Activated CD4-positive, alpha-beta memory T cell treated with anti-CD3 and anti-CD28 coated beads for 36 hours (primary cell): Measurements from ENCODE around the gene SDK2. TPM values are rescaled to one million over a fixed set of nuclear protein-coding genes. Genes with fewer than 3 reads are reported as not detected.

Source experiments
- CTCF ChIA-PET: fragments of 350-600 bp; sonication (Branson Sonifier 250); formaldehyde crosslinking; loops from one replicate; lab custom pipeline; 2021; ENCODE audit warnings: antibody characterized with exemption, inconsistent platforms; lab: Charles Lee
- POLR2A ChIA-PET: fragments of 350-600 bp; sonication (Branson Sonifier 250); formaldehyde crosslinking; loops from one replicate; lab custom pipeline; 2021; ENCODE audit warnings: antibody characterized with exemption; lab: Charles Lee
- DNase-seq: peaks from one replicate; pipeline ENCODE4 v3.0.0-alpha.2; 2020
- H3K27ac Mint-ChIP-seq: one replicate; pipeline ENCODE4 v1.8.0; 2021; ENCODE audit warnings: mixed read lengths
- H3K27me3 Mint-ChIP-seq: one replicate; pipeline ENCODE4 v1.8.0; 2021; ENCODE audit warnings: mixed read lengths
- H3K36me3 Mint-ChIP-seq: one replicate; pipeline ENCODE4 v1.8.0; 2021; ENCODE audit warnings: mixed read lengths
- H3K4me1 Mint-ChIP-seq: one replicate; pipeline ENCODE4 v1.8.0; 2021; ENCODE audit warnings: low read depth, mixed read lengths
- H3K4me3 Mint-ChIP-seq: one replicate; pipeline ENCODE4 v1.8.0; 2021; ENCODE audit warnings: mild to moderate bottlenecking, mixed read lengths
- H3K9me3 Mint-ChIP-seq: one replicate; pipeline ENCODE4 v1.8.0; 2021; ENCODE audit warnings: mixed read lengths
- intact Hi-C: fragments of 100-400 bp; cut with micrococcal nuclease; formaldehyde crosslinking; loops from one replicate; pipeline ENCODE4 v1.15.1; 2023
- total RNA-seq, 2 experiments: library from RNA; stranded (reverse); gene quantifications; one replicate each; pipeline ENCODE4 v1.2.3, GENCODE V29; 2021

The SDK2 gene
- total RNA-seq, 2 experiments from 2014 or later: 0.05 to 0.12 TPM

DNA sequence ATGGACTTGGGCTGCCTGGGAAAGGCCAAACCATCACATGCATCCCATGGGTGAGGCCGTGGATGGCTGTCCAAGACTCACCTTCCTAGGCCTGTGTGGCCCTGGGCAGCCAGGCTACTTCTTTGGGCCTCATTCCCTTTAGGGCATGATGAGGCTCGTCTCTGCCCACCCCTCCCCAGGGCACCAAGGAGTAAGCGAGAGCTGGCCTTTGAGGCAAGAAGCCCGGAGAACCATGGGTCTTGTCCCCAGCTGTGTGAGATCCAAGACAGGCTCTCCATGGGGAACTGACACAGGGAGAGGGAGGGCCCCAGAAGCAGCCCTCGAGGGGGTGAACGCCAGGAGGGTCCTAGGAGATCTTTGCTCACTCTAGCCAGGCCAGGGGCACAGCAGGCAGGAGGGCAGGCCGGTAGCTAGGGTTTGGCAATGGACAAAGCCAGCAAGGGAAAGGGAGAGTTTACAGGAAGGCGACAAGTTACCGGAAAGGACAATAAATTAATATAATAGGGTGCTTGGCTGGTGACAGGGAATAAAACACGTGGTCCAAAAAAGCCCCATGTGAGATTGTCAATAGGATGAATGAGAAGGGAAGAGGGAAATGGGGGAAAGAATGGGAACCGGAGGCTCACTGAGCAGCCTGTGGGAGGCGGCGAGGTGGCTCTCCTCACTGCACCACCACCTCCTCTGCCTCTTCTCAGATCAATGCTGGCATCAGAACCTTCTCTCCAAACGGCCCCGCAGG is 119.1 kb downstream of the SDK2 start:
- Mint-ChIP-seq H3K27ac (no peak overlapping the region), H3K36me3 (no peaks in the 10 kb centered on the region), H3K4me3 (no peak overlapping the region), H3K9me3 (no peaks in the 10 kb centered on the region), H3K27me3 (no peaks in the 10 kb centered on the region), H3K4me1 (no peaks in the 10 kb centered on the region)
- intact Hi-C loops: no loop called here
- no peak for DNase-seq
- ChIA-PET POLR2A (no interaction called here), CTCF (no interaction called here)

DNA sequence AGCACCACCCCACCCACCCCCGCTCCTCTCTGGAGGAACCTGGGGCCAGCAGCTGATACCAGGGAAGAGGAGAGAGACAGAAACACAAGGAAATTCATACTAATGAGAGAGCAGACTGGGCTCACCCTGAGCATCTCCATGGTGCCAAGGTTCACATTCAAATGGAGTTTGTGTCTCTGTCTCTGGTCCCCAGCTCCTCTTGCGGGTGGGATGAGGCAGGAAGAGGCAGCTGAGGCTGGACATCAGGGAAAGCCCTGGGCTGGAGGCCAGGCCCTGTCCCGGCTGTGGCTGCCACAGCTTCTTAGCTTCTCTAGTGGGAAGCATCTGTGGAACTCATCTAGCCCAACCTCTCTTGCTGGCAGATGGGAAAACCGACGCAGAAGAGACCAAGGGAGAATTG is 121.5 kb downstream of the SDK2 start:
- Mint-ChIP-seq H3K9me3 (no peaks in the 10 kb centered on the region), H3K4me3 (no peak overlapping the region), H3K36me3 (no peaks in the 10 kb centered on the region), H3K4me1 (no peaks in the 10 kb centered on the region), H3K27ac (no peak overlapping the region), H3K27me3 (no peaks in the 10 kb centered on the region)
- POLR2A ChIA-PET: no interaction called here
- intact Hi-C loops: no loop called here
- CTCF ChIA-PET: no interaction called here
- no peak for DNase-seq

DNA sequence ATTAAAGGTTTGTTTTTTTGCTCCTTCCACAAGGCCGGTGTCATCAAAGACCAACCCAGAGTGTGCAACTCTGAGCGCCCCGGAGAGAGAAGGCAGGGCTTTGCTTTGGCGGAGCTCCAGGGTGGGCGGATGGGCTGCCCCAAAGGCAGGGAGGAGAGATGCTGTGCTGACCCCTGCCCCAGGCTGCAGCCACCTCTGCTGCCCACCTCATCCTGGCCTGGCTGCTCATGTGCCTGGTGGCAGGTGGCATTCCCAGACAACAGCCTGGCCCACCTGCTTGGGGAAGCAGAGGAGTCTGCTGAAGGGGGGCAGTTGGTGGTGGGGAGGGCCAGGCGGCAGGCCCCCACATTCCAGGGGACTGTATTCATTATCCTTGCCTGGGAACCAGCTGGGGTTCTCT is 122.1 kb downstream of the SDK2 start:
- no peaks in the 10 kb centered on the region for H3K27me3 Mint-ChIP-seq
- no peaks in the 10 kb centered on the region for H3K4me1 Mint-ChIP-seq
- no peaks in the 10 kb centered on the region for H3K36me3 Mint-ChIP-seq
- H3K9me3 Mint-ChIP-seq: no peaks in the 10 kb centered on the region
- no peak for DNase-seq
- no peak overlapping the region for H3K4me3 Mint-ChIP-seq
- CTCF ChIA-PET: no interaction called here
- intact Hi-C loops: no loop called here
- POLR2A ChIA-PET: no interaction called here
- no peak overlapping the region for H3K27ac Mint-ChIP-seq

DNA sequence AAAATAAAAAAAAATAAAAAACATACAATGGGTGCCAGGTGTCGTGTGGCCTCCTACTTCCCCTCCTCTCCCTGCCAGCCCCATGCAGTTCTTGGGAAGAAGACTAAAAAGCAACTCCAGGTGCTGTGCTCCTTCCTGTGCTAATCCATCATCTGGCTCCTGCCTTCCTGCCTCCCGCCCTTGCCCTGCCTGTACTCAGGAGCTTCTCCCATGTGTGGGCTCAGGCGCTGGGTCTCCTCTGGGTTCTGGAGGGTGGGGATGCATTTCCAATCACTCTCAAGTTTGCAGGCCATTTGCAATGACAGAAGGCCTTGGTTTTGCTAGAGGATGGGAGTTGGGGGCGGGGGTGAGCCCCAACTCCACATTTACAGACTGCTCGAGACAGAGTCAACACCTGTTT is 122.9 kb downstream of the SDK2 start:
- intact Hi-C loops: no loop called here
- Mint-ChIP-seq H3K36me3 (no peaks in the 10 kb centered on the region), H3K27me3 (no peaks in the 10 kb centered on the region), H3K4me3 (no peak overlapping the region), H3K4me1 (no peaks in the 10 kb centered on the region), H3K9me3 (no peaks in the 10 kb centered on the region), H3K27ac (no peak overlapping the region)
- POLR2A ChIA-PET: no interaction called here
- DNase-seq: no peak
- CTCF ChIA-PET: no interaction called here

DNA sequence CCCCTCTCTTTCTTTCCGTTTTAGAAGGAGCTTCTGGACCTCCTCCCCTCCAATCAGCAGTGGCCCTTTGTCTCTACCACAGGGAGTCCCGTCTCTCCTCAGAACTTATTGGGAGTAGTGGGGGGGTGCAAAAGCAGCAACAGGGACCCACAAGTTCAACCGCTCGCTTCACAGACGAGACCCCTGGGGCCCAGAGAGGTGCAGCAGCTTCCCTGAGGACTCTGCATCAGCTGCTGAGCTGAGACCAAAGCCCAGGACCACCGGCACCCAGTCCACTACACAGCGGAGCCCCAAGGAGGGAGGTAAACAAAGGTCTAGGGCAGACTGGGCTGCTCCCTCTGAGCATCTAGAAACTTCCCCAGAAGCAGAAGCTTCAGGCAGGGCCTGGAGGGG is 123.9 kb downstream of the SDK2 start:
- intact Hi-C loops: no loop called here

DNA sequence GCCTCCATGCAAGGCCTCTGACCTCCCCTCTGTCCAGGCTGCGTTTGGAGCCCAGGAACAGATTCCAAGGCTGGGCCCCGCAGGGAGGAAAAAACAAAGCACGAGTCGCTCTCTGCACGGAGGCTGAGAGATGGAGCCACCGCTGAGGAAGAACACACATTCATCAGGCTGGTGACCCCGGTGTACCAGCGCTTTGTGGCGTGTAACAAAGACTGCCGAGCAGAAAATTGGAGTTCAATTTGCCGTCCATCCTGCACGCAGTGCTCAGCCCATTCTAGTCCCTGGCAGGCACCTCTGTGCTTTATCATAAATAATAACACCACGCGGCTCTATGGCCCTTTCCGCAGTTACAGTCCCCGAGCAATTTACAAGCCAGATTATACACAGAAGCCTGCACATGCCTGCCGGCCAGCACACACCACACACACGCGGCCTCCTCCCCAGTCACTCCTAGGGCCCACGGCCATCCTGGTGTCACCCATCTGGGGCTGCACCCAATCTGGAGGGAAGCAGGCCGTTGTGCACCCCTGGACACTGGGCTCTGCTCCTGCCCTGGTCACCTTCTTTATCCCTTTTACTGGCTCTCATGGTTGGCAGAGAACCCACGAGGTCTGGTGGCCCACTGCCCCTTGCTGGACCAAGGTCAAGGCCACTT is 124.4 kb downstream of the SDK2 start:
- Mint-ChIP-seq H3K27me3 (no peaks in the 10 kb centered on the region), H3K4me1 (no peaks in the 10 kb centered on the region), H3K4me3 (no peak overlapping the region), H3K27ac (no peak overlapping the region), H3K36me3 (no peaks in the 10 kb centered on the region), H3K9me3 (no peaks in the 10 kb centered on the region)
- intact Hi-C loops: no loop called here
- POLR2A ChIA-PET: no interaction called here
- no peak for DNase-seq
- CTCF ChIA-PET: no interaction called here

More for the DNA sequence above, 123.9 kb downstream of the SDK2 start:
- Mint-ChIP-seq H3K27me3 (no peaks in the 10 kb centered on the region), H3K4me3 (no peak overlapping the region), H3K4me1 (no peaks in the 10 kb centered on the region), H3K36me3 (no peaks in the 10 kb centered on the region), H3K27ac (no peak overlapping the region), H3K9me3 (no peaks in the 10 kb centered on the region)
- DNase-seq: no peak
- ChIA-PET POLR2A (no interaction called here), CTCF (no interaction called here)

DNA sequence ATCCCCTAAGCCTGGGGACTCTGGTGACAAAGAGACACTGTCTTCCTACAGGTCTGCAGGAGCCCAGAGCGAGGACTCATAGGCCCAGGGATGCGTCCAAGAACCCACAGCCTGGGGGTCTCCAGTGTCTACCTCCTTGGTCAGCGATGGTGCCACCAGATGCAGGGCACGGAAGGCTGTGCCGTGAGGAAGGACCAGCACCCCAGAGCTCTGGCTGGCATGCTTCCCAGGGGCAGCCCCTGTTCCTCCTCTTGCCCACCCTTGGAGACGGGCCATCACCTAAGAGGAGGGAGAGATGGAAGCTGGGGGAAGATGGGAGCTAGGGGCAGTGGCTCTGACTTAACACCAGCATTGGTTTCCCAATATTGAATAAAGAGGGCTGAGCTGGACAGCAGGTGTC is 125.2 kb downstream of the SDK2 start:
- Mint-ChIP-seq H3K4me1 (no peaks in the 10 kb centered on the region), H3K4me3 (no peak overlapping the region), H3K27ac (no peak overlapping the region), H3K9me3 (no peaks in the 10 kb centered on the region), H3K27me3 (no peaks in the 10 kb centered on the region), H3K36me3 (no peaks in the 10 kb centered on the region)
- ChIA-PET CTCF (interaction anchor here (1.0 kb wide), 1 partner anchor 89 kb away, joined by 3 read pairs; no protein-coding TSS in a partner anchor), POLR2A (no interaction called here)
- intact Hi-C loops: no loop called here
- no peak for DNase-seq

DNA sequence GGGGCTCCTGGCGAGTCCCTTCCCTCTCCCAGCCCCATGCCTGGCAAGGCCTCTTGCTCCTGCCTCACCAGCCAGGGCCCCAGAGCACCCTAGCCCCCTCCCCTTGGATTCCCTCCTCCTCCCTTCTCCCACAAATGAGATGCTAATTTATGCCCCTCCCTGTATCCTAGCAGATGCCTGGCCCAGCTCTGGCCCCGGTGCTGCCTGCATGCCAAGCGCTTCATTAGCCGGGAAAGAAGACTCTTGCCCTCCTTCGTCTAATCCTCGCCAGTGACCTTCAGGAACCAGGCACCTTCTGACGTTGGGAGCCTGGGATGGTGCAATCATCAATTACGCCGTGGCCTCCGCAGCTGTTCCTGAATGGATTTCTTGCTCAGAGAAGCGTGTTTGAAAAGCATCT is 127.8 kb downstream of the SDK2 start:
- intact Hi-C loops: no loop called here
- CTCF ChIA-PET: no interaction called here
- no peaks in the 10 kb centered on the region for H3K4me1 Mint-ChIP-seq
- no peaks in the 10 kb centered on the region for H3K27me3 Mint-ChIP-seq
- H3K4me3 Mint-ChIP-seq: no peak overlapping the region
- POLR2A ChIA-PET: no interaction called here
- H3K27ac Mint-ChIP-seq: no peak overlapping the region
- DNase-seq: no peak
- no peaks in the 10 kb centered on the region for H3K9me3 Mint-ChIP-seq
- H3K36me3 Mint-ChIP-seq: no peaks in the 10 kb centered on the region

DNA sequence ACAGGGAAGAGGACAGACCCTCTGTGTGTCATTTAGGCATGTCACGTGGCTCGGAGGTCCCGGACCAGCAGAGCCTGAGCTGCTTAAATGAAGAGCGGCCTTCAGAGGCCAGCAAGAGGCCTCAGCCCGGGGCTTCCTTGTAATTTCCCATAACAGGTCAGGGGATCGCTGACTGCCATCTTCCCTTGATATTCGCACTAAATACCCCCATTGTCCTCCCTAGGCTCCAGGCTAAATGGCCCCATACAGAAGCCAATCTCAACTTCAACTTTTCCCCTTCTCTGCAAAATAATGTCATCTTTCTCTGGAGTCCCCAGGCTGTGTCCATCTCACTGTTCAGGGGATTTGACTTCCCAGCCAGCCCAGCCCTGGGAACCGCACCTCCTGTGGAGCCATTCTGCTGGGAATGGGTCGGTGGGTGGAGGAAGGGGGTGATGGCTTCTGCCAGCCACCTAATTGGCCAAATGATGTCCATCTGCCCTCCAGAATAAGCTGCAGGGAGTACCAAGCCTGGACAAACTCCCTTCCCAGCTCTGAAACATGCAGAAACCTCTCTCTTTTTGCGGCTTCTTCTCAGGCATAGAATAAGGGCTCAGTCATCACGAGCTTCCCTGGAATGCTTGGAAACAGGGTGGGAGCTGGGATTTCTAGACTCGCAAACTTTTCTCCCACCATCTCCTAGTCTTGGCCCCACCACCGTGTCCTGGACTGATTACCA is 129.9 kb downstream of the SDK2 start:
- H3K9me3 Mint-ChIP-seq: no peaks in the 10 kb centered on the region
- ChIA-PET POLR2A (no interaction called here), CTCF (no interaction called here)

DNA sequence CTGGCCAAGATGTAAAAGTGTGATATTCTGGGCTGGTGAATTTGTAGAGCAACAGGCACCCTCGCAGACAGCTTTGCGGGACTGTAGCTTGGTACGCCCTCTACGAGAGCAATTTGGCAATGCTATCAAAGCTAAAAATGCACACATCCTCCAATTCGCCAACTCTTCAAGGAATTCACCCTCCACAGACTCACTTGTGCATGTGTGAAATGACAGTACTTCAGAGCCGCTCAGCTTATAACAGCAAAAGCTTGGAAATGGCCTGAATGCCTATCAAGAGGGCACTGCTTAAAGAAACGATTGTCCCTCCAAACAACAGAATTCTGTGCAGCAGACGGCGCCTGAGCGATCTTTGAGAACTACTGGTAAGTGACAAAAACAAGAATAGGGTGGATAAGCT is 130.8 kb downstream of the SDK2 start:
- no peaks in the 10 kb centered on the region for H3K27me3 Mint-ChIP-seq
- POLR2A ChIA-PET: no interaction called here
- intact Hi-C loops: no loop called here
- CTCF ChIA-PET: no interaction called here
- H3K4me1 Mint-ChIP-seq: no peaks in the 10 kb centered on the region
- H3K36me3 Mint-ChIP-seq: no peaks in the 10 kb centered on the region
- no peak for DNase-seq
- H3K4me3 Mint-ChIP-seq: no peak overlapping the region
- no peaks in the 10 kb centered on the region for H3K9me3 Mint-ChIP-seq
- no peak overlapping the region for H3K27ac Mint-ChIP-seq

More for the DNA sequence above, 129.9 kb downstream of the SDK2 start:
- H3K36me3 Mint-ChIP-seq: no peaks in the 10 kb centered on the region
- no peaks in the 10 kb centered on the region for H3K27me3 Mint-ChIP-seq
- DNase-seq: no peak
- intact Hi-C loops: no loop called here
- H3K4me1 Mint-ChIP-seq: no peaks in the 10 kb centered on the region
- H3K4me3 Mint-ChIP-seq: no peak overlapping the region
- no peak overlapping the region for H3K27ac Mint-ChIP-seq

DNA sequence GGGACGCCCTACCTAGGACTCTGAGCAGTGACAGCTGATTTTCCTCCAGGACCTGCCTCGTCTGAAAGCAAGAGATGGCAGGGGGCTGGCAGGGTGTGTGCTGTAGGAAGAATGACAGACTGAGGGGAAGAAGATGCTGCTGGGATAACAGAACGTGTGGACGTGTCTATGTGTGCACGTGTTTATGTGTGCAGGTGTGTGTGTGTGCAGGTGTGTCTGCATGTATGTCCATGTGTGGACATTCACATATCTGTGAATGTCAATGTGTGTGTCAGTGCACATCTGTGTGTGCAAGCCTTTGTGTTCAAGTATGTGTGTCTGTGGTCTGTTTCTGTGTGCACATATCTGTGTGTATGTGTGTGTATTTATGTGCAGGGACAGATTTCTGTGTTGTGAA is 132.5 kb downstream of the SDK2 start:
- Mint-ChIP-seq H3K4me1 (no peaks in the 10 kb centered on the region), H3K36me3 (no peaks in the 10 kb centered on the region), H3K4me3 (no peak overlapping the region), H3K27me3 (no peaks in the 10 kb centered on the region), H3K9me3 (no peaks in the 10 kb centered on the region), H3K27ac (no peak overlapping the region)
- no peak for DNase-seq
- intact Hi-C loops: no loop called here
- ChIA-PET POLR2A (no interaction called here), CTCF (no interaction called here)

DNA sequence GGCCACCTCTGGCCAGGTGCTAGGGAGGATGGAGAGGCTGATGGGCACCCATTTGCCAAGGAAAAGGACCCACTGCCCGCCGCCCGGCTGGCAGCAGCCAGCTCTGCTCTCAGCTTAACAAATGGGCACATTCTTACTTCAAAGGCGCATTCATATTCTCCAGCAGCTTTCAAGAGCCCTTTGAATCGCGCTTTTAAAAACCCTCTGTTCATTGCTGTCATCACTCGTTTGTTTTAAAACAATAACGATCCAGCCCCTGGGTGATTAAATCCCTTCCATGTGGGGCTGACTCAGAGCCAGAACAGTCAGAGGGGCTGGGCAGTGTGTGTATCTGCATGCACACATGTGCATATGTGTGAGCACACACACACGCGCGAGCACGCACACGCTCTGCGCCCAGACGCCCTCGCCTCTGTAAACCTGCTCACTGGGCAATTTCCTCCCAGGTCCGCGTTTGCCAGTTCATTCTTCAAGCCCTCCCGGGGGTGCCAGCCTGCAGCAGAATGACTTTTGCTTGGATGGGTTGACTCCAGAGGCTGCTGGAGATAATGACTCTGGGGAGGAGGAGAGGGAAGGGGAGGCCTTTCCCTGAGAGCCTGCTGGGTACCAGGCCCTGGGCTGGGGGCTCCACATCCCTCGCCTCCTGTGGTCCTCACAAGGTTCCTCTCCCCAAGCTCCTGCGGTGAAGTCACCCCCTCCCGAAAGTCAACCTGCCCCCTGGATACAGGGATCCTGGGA is 133.1 kb downstream of the SDK2 start:
- no peaks in the 10 kb centered on the region for H3K9me3 Mint-ChIP-seq
- ChIA-PET CTCF (no interaction called here), POLR2A (no interaction called here)

More for the DNA sequence above, 133.1 kb downstream of the SDK2 start:
- DNase-seq: no peak
- H3K27ac Mint-ChIP-seq: no peak overlapping the region
- H3K4me3 Mint-ChIP-seq: no peak overlapping the region
- intact Hi-C loops: no loop called here
- H3K27me3 Mint-ChIP-seq: no peaks in the 10 kb centered on the region
- H3K4me1 Mint-ChIP-seq: no peaks in the 10 kb centered on the region
- no peaks in the 10 kb centered on the region for H3K36me3 Mint-ChIP-seq
